ENCODE results near the gene ZNF474.

The ZNF474 gene

GRCh38 chr5:122112733-122113558 is 16.4 kb upstream of the ZNF474 start:
- no peak for TF ChIP-seq CTCF (IDR thresholded peaks at IDR 0.05; ENCODE audit: borderline replicate concordance, control extremely low read depth, extremely low read depth, insufficient read depth, missing control alignments)
- no peak for DNase-seq (ENCODE audit: low spot score)
- in situ Hi-C loops (cut with MboI; ENCODE audit: low sequenced_read_pairs, unreplicated experiment) = no loop called here

GRCh38 chr5:122114501-122114900 is 14.8 kb upstream of the ZNF474 start:
- no peak for TF ChIP-seq CTCF (IDR thresholded peaks at IDR 0.05; ENCODE audit: borderline replicate concordance, control extremely low read depth, extremely low read depth, insufficient read depth, missing control alignments)
- in situ Hi-C loops (cut with MboI; ENCODE audit: low sequenced_read_pairs, unreplicated experiment) = no loop called here
- DNase-seq (ENCODE audit: low spot score) = no peak

- DNase-seq (ENCODE audit: low spot score) = no peak
- in situ Hi-C loops (cut with MboI; ENCODE audit: low sequenced_read_pairs, unreplicated experiment) = no loop called here
- TF ChIP-seq CTCF (IDR thresholded peaks at IDR 0.05; ENCODE audit: borderline replicate concordance, control extremely low read depth, extremely low read depth, insufficient read depth, missing control alignments) = no peak
Measured at GRCh38 chr5:122118356-122118948, 10.9 kb upstream of the ZNF474 start.

GRCh38 chr5:122119205-122119604 is 10.1 kb upstream of the ZNF474 start:
- in situ Hi-C loops (cut with MboI; ENCODE audit: low sequenced_read_pairs, unreplicated experiment) = no loop called here
- TF ChIP-seq CTCF (IDR thresholded peaks at IDR 0.05; ENCODE audit: borderline replicate concordance, control extremely low read depth, extremely low read depth, insufficient read depth, missing control alignments) = no peak
- DNase-seq (ENCODE audit: low spot score) = no peak

GRCh38 chr5:122120493-122120892 is 8.9 kb upstream of the ZNF474 start:
- DNase-seq (ENCODE audit: low spot score) = no peak
- TF ChIP-seq CTCF (IDR thresholded peaks at IDR 0.05; ENCODE audit: borderline replicate concordance, control extremely low read depth, extremely low read depth, insufficient read depth, missing control alignments) = no peak
- in situ Hi-C loops (cut with MboI; ENCODE audit: low sequenced_read_pairs, unreplicated experiment) = no loop called here

GRCh38 chr5:122120957-122121356 is 8.4 kb upstream of the ZNF474 start:
- DNase-seq (ENCODE audit: low spot score) = no peak

More at GRCh38 chr5:122120957-122121356, 8.4 kb upstream of the ZNF474 start:
- no peak for TF ChIP-seq CTCF (IDR thresholded peaks at IDR 0.05; ENCODE audit: borderline replicate concordance, control extremely low read depth, extremely low read depth, insufficient read depth, missing control alignments)
- in situ Hi-C loops (cut with MboI; ENCODE audit: low sequenced_read_pairs, unreplicated experiment) = no loop called here

Data from GM13976 (cell line).